Fibroblast of lung (primary cell): ENCODE results near the gene TAAR9.

Source experiments
- EZH2 ChIP-seq: IDR thresholded peaks from 2 replicates; pipeline ENCODE4 v1.5.1; 2012; ENCODE audit warnings: low read length, control low read depth, mild to moderate bottlenecking; ENCODE audit errors: missing control alignments
- TF ChIP-seq, protein P1 (sequence below), 2 donors: IDR thresholded peaks in 1 of 2; conservative IDR thresholded peaks in 1 of 2; 1 replicate in 1 of 2; 2 replicates in 1 of 2; pipeline ENCODE4 v1.5.1; 2011 to 2012; ENCODE audit warnings: low read length in 2 of 2, control low read depth in 1 of 2, inconsistent platforms in 1 of 2, low read depth in 1 of 2, mild to moderate bottlenecking in 1 of 2

DNA sequence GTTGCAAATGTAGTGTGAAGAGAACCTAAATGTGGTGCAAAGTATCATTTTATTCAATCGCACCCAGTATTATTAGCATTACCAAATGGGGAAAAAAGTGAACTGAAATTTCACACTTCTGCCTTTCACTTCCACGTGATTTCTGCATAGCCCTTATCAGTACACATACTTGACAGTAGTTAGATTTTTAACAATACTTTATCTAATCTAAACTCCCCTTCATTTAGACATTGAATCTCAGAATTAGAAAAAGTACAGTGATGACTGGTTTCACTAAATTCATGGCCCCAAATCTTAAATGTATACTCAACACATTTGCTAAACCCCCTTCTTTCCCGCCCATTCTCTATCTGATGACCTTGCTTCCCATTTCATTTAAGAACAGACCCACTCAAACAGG is 39.4 kb upstream of the TAAR9 start:
- TF ChIP-seq, protein P1, sequence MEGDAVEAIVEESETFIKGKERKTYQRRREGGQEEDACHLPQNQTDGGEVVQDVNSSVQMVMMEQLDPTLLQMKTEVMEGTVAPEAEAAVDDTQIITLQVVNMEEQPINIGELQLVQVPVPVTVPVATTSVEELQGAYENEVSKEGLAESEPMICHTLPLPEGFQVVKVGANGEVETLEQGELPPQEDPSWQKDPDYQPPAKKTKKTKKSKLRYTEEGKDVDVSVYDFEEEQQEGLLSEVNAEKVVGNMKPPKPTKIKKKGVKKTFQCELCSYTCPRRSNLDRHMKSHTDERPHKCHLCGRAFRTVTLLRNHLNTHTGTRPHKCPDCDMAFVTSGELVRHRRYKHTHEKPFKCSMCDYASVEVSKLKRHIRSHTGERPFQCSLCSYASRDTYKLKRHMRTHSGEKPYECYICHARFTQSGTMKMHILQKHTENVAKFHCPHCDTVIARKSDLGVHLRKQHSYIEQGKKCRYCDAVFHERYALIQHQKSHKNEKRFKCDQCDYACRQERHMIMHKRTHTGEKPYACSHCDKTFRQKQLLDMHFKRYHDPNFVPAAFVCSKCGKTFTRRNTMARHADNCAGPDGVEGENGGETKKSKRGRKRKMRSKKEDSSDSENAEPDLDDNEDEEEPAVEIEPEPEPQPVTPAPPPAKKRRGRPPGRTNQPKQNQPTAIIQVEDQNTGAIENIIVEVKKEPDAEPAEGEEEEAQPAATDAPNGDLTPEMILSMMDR (conservative IDR thresholded peaks at IDR 0.05 in 1 of 2, IDR thresholded peaks at IDR 0.05 in 1 of 2; ENCODE audit: low read depth in 1 of 2, low read length in 2 of 2): no peak
- no peak for TF ChIP-seq EZH2
